ENCODE measurements around the gene SRRM5.

GRCh38 chr19:43564800-43565199, 47.1 kb upstream of the SRRM5 start:
- no peak for TF ChIP-seq POLR2A (IDR thresholded peaks at IDR 0.05; ENCODE audit: low read length)
- no peak for TF ChIP-seq GATA1 (IDR thresholded peaks at IDR 0.05; ENCODE audit: low read depth, low read length)
